PFSK-1 (cell line): ENCODE measurements around the gene PGRMC2.
A peak's percentile ranks its signal among the peaks of the same experiment; 100 is the strongest.

Source experiments
- FOXP2 ChIP-seq: optimal IDR thresholded peaks from 2 replicates; pipeline ENCODE3; 2011; ENCODE audit warnings: borderline replicate concordance, control low read depth, inconsistent platforms; ENCODE audit not compliant: insufficient read depth; ENCODE audit errors: extremely low read length, extremely low read depth
- POLR2AphosphoS5 ChIP-seq: IDR thresholded peaks from 2 replicates; pipeline ENCODE4 v1.6.1; 2012; ENCODE audit warnings: low read depth, mild to moderate bottlenecking, control low read depth, low read length, moderate library complexity
- REST ChIP-seq, 2 experiments: IDR thresholded peaks; 2 replicates each; pipeline versions ENCODE4 v1.6.1 to v1.8.0; 2011 to 2012; ENCODE audit warnings: low read depth in 2 of 2, low read length in 2 of 2, control low read depth in 1 of 2, inconsistent platforms in 1 of 2, mild to moderate bottlenecking in 1 of 2, moderate library complexity in 1 of 2; ENCODE audit not compliant: insufficient read depth in 1 of 2
- SIN3A ChIP-seq: IDR thresholded peaks from 2 replicates; pipeline ENCODE4 v1.6.1; 2012; ENCODE audit warnings: mild to moderate bottlenecking, low read length, moderate library complexity, borderline replicate concordance; ENCODE audit not compliant: insufficient read depth

- peak; percentile 39; the same call in 1 of the 2 replicates for TF ChIP-seq POLR2AphosphoS5
- TF ChIP-seq REST (IDR thresholded peaks at IDR 0.05; ENCODE audit: insufficient read depth in 1 of 2, low read depth in 2 of 2, low read length in 2 of 2) = no peak
- no peak for TF ChIP-seq SIN3A
- TF ChIP-seq FOXP2 = no peak
Observed at GRCh38 chr4:128268970-128269369, 18.6 kb downstream of the PGRMC2 start.
